HEK293T (cell line): ENCODE measurements around the gene CNTNAP1.

Experiments
- BHLHE40 ChIP-seq: fragments of 450-650 bp; IDR thresholded peaks from 2 replicates; pipeline ENCODE4 v1.6.1; 2016; ENCODE audit warnings: mild to moderate bottlenecking, moderate library complexity, borderline replicate concordance
- CTBP1 ChIP-seq: fragments of 450-650 bp; IDR thresholded peaks from 2 replicates; pipeline ENCODE4 v1.6.1; 2016; ENCODE audit warnings: borderline replicate concordance
- FOXA1 ChIP-seq: fragments of 450-650 bp; IDR thresholded peaks from 2 replicates; pipeline ENCODE4 v1.6.1; 2016; ENCODE audit warnings: mild to moderate bottlenecking
- FOXK2 ChIP-seq: fragments of 450-650 bp; IDR thresholded peaks from 2 replicates; pipeline ENCODE4 v1.6.1; 2016; ENCODE audit warnings: mild to moderate bottlenecking
- FOXM1 ChIP-seq: fragments of 450-650 bp; IDR thresholded peaks from 2 replicates; pipeline ENCODE4 v1.6.1; 2017; ENCODE audit warnings: mild to moderate bottlenecking, borderline replicate concordance
- HDGF ChIP-seq: fragments of 450-650 bp; IDR thresholded peaks from 2 replicates; pipeline ENCODE4 v1.6.1; 2017; ENCODE audit warnings: antibody characterized with exemption, borderline replicate concordance
- L3MBTL2 ChIP-seq: fragments of 450-650 bp; conservative IDR thresholded peaks from 2 replicates; pipeline ENCODE4 v1.6.1; 2016; ENCODE audit warnings: mild to moderate bottlenecking
- NFRKB ChIP-seq: fragments of 450-650 bp; IDR thresholded peaks from 2 replicates; pipeline ENCODE4 v1.6.1; 2016; ENCODE audit warnings: mild to moderate bottlenecking, moderate library complexity
- SP1 ChIP-seq: fragments of 450-650 bp; IDR thresholded peaks from 2 replicates; pipeline ENCODE4 v1.6.1; 2017
- SUZ12 ChIP-seq: fragments of 450-650 bp; IDR thresholded peaks from 2 replicates; pipeline ENCODE4 v1.6.1; 2016; ENCODE audit warnings: mild to moderate bottlenecking
- ZNF384 ChIP-seq: fragments of 450-650 bp; IDR thresholded peaks from 2 replicates; pipeline ENCODE4 v1.6.1; 2016

DNA sequence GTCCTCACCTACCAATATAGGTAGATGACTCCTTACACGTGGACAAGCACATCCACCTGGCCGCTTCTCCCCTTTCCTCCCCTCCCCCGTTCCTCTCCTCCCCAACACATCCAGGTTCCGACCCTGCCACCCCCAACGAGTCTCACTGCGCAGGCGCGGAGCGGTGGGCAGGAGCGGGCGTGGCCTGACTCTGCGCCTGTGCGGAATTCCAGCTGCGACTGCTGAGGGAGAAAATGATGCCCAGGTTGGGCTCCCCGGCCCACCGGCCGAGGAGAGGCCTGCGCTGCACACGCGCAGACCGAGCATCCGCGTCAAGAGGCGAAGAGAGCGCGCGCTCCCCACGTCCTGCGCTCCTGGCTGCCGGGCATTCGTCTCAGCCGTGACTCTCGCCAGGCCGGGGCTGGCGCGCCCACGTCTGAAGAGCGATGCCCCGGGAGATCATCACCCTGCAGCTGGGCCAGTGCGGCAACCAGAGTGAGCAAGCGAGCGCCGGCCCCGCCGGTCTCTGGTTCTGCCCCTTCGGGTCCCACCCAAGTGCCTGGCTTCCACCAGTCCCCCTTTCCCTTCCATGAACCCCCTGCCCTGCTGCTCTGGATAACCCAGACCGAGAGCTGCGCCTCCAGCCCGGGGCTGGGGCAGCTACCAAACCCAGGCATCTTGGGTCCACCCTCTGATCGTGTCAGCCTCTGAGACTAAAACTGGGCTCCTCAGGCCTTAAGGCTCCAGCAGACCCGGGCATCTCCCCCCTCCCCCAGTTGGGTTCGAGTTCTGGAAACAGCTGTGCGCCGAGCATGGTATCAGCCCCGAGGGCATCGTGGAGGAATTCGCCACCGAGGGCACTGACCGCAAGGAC is 23.0 kb upstream of the CNTNAP1 start, which contains the start of gene TUBG2:
- TF ChIP-seq NFRKB: no peak
- no peak for TF ChIP-seq CTBP1
- no peak for TF ChIP-seq SP1
- no peak for TF ChIP-seq SUZ12
- TF ChIP-seq FOXM1: no peak
- no peak for TF ChIP-seq HDGF
- TF ChIP-seq BHLHE40: no peak
- TF ChIP-seq L3MBTL2: no peak; the same call in 1 of the 2 replicates
- TF ChIP-seq ZNF384: no peak
- no peak for TF ChIP-seq FOXK2
- no peak for TF ChIP-seq FOXA1
